CD14-positive monocyte (primary cell): Measurements from ENCODE around the gene CACNA1S. TPM values are rescaled to one million over a fixed set of nuclear protein-coding genes. Genes with fewer than 3 reads are reported as not detected.

Experiments used
- DNase-seq, 3 donors: peaks; one replicate each; pipeline ENCODE4 v3.0.0-alpha.2; 2011 to 2022
- H2AFZ ChIP-seq: 2 replicates; pipeline ENCODE4 v1.6.0; 2012; ENCODE audit warnings: mild to moderate bottlenecking, low read depth, low read length, inconsistent platforms; ENCODE audit not compliant: insufficient read depth, poor library complexity, severe bottlenecking
- H3K27ac ChIP-seq, 2 donors: 1 replicate in 1 of 2; 2 replicates in 1 of 2; pipeline ENCODE4 v1.5.1; 2012 to 2013; ENCODE audit warnings: low read length in 2 of 2, control low read depth in 1 of 2, inconsistent platforms in 1 of 2, low read depth in 1 of 2, mild to moderate bottlenecking in 1 of 2
- H3K27me3 ChIP-seq, 2 donors: one replicate each; pipeline versions ENCODE4 v1.6.0 to v1.6.1; 2011 to 2013; ENCODE audit warnings: low read length in 2 of 2; ENCODE audit not compliant: control insufficient read depth in 2 of 2, insufficient read depth in 2 of 2
- H3K36me3 ChIP-seq, 2 donors: replicated peaks in 1 of 2; 1 replicate in 1 of 2; 2 replicates in 1 of 2; pipeline versions ENCODE4 v1.5.1 to v1.6.1; 2012 to 2013; ENCODE audit warnings: low read length in 2 of 2, control low read depth in 1 of 2, inconsistent platforms in 1 of 2, mild to moderate bottlenecking in 1 of 2; ENCODE audit not compliant: insufficient read depth in 2 of 2, control insufficient read depth in 1 of 2
- H3K4me1 ChIP-seq, 2 donors: 1 replicate in 1 of 2; 2 replicates in 1 of 2; pipeline versions ENCODE4 v1.5.1 to v1.6.1; 2012 to 2013; ENCODE audit warnings: low read length in 2 of 2, control low read depth in 1 of 2, inconsistent platforms in 1 of 2, mild to moderate bottlenecking in 1 of 2, moderate library complexity in 1 of 2; ENCODE audit not compliant: insufficient read depth in 2 of 2, control insufficient read depth in 1 of 2
- H3K4me2 ChIP-seq: replicated peaks from 2 replicates; pipeline ENCODE3; 2012; ENCODE audit warnings: low read length, moderate library complexity, mild to moderate bottlenecking; ENCODE audit not compliant: poor library complexity, severe bottlenecking; ENCODE audit errors: extremely low read depth
- H3K4me3 ChIP-seq, 3 experiments: fragments of 200-600 bp in 1 of 3; sonication (generic) in 1 of 3; replicated peaks in 1 of 3; 1 replicate in 2 of 3; 2 replicates in 1 of 3; pipeline ENCODE4 v1.5.1; 2011 to 2013; ENCODE audit warnings: low read length in 3 of 3, mild to moderate bottlenecking in 3 of 3, control low read depth in 2 of 3, low read depth in 2 of 3, inconsistent platforms in 1 of 3, moderate library complexity in 1 of 3
- H3K79me2 ChIP-seq: 2 replicates; pipeline ENCODE4 v1.6.0; 2012; ENCODE audit warnings: mild to moderate bottlenecking, control low read depth, inconsistent platforms, low read length, moderate library complexity; ENCODE audit not compliant: insufficient read depth
- H3K9ac ChIP-seq: 2 replicates; pipeline ENCODE4 v1.6.0; 2017; ENCODE audit warnings: low read length, mild to moderate bottlenecking; ENCODE audit not compliant: insufficient read depth, poor library complexity, severe bottlenecking
- H3K9me3 ChIP-seq, 2 donors: replicated peaks in 1 of 2; 1 replicate in 1 of 2; 2 replicates in 1 of 2; pipeline versions ENCODE4 v1.5.1 to v1.6.1; 2012 to 2013; ENCODE audit warnings: low read length in 2 of 2, control low read depth in 1 of 2; ENCODE audit not compliant: control insufficient read depth in 1 of 2, insufficient read depth in 1 of 2
- H4K20me1 ChIP-seq: 2 replicates; pipeline ENCODE4 v1.6.0; 2012; ENCODE audit warnings: mild to moderate bottlenecking, low read length, control low read depth, moderate library complexity; ENCODE audit not compliant: insufficient read depth
- H3K27ac Mint-ChIP-seq, 7 donors: one replicate each; pipeline ENCODE4 v1.8.0; 2020; ENCODE audit warnings: mild to moderate bottlenecking in 7 of 7, mixed read lengths in 7 of 7, moderate library complexity in 6 of 7, inconsistent platforms in 2 of 7
- H3K27me3 Mint-ChIP-seq, 3 donors: one replicate each; pipeline ENCODE4 v1.8.0; 2021 to 2022; ENCODE audit warnings: low read depth in 3 of 3, mild to moderate bottlenecking in 3 of 3, mixed read lengths in 3 of 3, moderate library complexity in 3 of 3, inconsistent platforms in 1 of 3
- H3K36me3 Mint-ChIP-seq, 2 donors: one replicate each; pipeline ENCODE4 v1.8.0; 2020; ENCODE audit warnings: mixed read lengths in 2 of 2, inconsistent platforms in 1 of 2, mild to moderate bottlenecking in 1 of 2
- H3K4me1 Mint-ChIP-seq: one replicate; pipeline ENCODE4 v1.8.0; 2020; ENCODE audit warnings: mild to moderate bottlenecking, mixed read lengths
- H3K4me3 Mint-ChIP-seq, 2 donors: one replicate each; pipeline ENCODE4 v1.8.0; 2020; ENCODE audit warnings: mild to moderate bottlenecking in 2 of 2, mixed read lengths in 2 of 2, moderate library complexity in 1 of 2
- H3K9me3 Mint-ChIP-seq, 7 donors: one replicate each; pipeline ENCODE4 v1.8.0; 2020 to 2022; ENCODE audit warnings: mixed read lengths in 7 of 7, mild to moderate bottlenecking in 6 of 7, moderate library complexity in 6 of 7, inconsistent platforms in 2 of 7
- CTCF ChIP-seq: fragments of 200-600 bp; IDR thresholded peaks from one replicate; pipeline ENCODE4 v1.8.0; 2022; ENCODE audit warnings: antibody characterized with exemption, mild to moderate bottlenecking
- WGBS: methylation state at CpG from one replicate; pipeline ENCODE4 v1.1.5; 2013; ENCODE audit warnings: missing lambda C conversion rate; ENCODE audit not compliant: insufficient coverage; 5-methylcytosine and 5-hydroxymethylcytosine counted together
- intact Hi-C, 2 donors: fragments of 100-400 bp; cut with micrococcal nuclease; formaldehyde crosslinking; loops; one replicate each; pipeline versions ENCODE4 v1.15.0 to v1.15.1; 2023
- polyA plus RNA-seq, 3 donors: library from polyadenylated mRNA; depleted of rRNA in 1 of 3; unstranded in 2 of 3; stranded (reverse) in 1 of 3; fragments of 300-500 nt in 2 of 3; fragments of >200 nt in 1 of 3; fragmentation: Illumina TruSeq in 2 of 3; gene quantifications; 1 replicate in 2 of 3; 2 replicates in 1 of 3; pipeline ENCODE4 v1.2.3, GENCODE V29; 2012 to 2021

The CACNA1S gene
- polyA plus RNA-seq, 3 donors, result not detected

GRCh38 chr1:201023517-201023902 is 88.7 kb downstream of the CACNA1S start, which contains the start of gene KIF21B:
Gene KIF21B, minus strand, starts transcription at chr1:201023714. Its CDS starts 331 bp downstream, at chr1:201023383.
- Mint-ChIP-seq H3K4me1 (peaks cover 89% of the 10 kb centered on the region), H3K4me3 (peak within 1 kb of the TSS; percentile 87 to 92), H3K27me3 (peaks cover 0 to 5% (median 2%) of the 10 kb centered on the region in 3 donors), H3K27ac (peak within 1 kb of the TSS; percentile 38 to 91 (median 77)), H3K36me3 (peaks cover 0 to 2% of the 10 kb centered on the region in 2 donors), H3K9me3 (peaks cover 0 to 4% (median 0%) of the 10 kb centered on the region in 7 donors)
- no peaks in the 10 kb centered on the region for H3K27me3 ChIP-seq
- H4K20me1 ChIP-seq, result peaks cover 64% of the 10 kb centered on the region
- H2AFZ ChIP-seq, result peak within 1 kb of the TSS; percentile 81
- peak within 1 kb of the TSS; percentile 82 for H3K4me2 ChIP-seq
- H3K4me1 ChIP-seq, result peaks cover 92 to 95% of the 10 kb centered on the region in 2 donors
- peak within 1 kb of the TSS in 1 of 2 donors; percentile 64 for H3K27ac ChIP-seq
- peak within 1 kb of the TSS; percentile 65 for H3K9ac ChIP-seq
- peak; percentile 52 to 63 (median 59) for DNase-seq
- no peaks in the 10 kb centered on the region for H3K9me3 ChIP-seq
- WGBS, result under 1% methylated on average over 44 of the region's 53 CpGs
- no peak for TF ChIP-seq CTCF
- intact Hi-C loops, result loop anchor here in 1 of 2 donors (5.0 kb wide), 1 partner anchor 396 kb away; no protein-coding TSS in a partner anchor
- peaks cover 30% of the 10 kb centered on the region for H3K79me2 ChIP-seq
- H3K36me3 ChIP-seq, result no peaks in the 10 kb centered on the region
- H3K4me3 ChIP-seq, result peak within 1 kb of the TSS; percentile 40 to 74 (median 49)

- 3% methylated on average over 47 of the region's 56 CpGs for WGBS
- H3K9me3 Mint-ChIP-seq, result peaks cover 0 to 4% (median 0%) of the 10 kb centered on the region in 7 donors
- Histone ChIP-seq H4K20me1 (peaks cover 69% of the 10 kb centered on the region), H3K9ac (peak overlapping the region; percentile 65), H3K79me2 (peaks cover 36% of the 10 kb centered on the region), H3K4me1 (peaks cover 92 to 95% of the 10 kb centered on the region in 2 donors), H3K4me2 (peak overlapping the region; percentile 82), H3K9me3 (no peaks in the 10 kb centered on the region), H3K27me3 (no peaks in the 10 kb centered on the region), H2AFZ (peak overlapping the region; percentile 81), H3K27ac (peak overlapping the region in 1 of 2 donors; percentile 64), H3K4me3 (peak overlapping the region; percentile 40 to 74 (median 49)), H3K36me3 (no peaks in the 10 kb centered on the region)
- intact Hi-C loops, result loop anchor here in 1 of 2 donors (5.0 kb wide), 1 partner anchor 396 kb away; no protein-coding TSS in a partner anchor
- no peak for TF ChIP-seq CTCF
- H3K27me3 Mint-ChIP-seq, result peaks cover 0 to 5% (median 2%) of the 10 kb centered on the region in 3 donors
- peak overlapping the region; percentile 87 to 92 for H3K4me3 Mint-ChIP-seq
- peaks cover 89% of the 10 kb centered on the region for H3K4me1 Mint-ChIP-seq
- peaks cover 0 to 2% of the 10 kb centered on the region in 2 donors for H3K36me3 Mint-ChIP-seq
- H3K27ac Mint-ChIP-seq, result peak overlapping the region in 6 of 7 donors; percentile 38 to 91 (median 80)
- peak; percentile 59 to 84 (median 63) for DNase-seq
These were observed 89.3 kb downstream of the CACNA1S start for GRCh38 chr1:201022820-201023516.
